Limb (tissue), 2 donors: ENCODE data around the gene TBC1D22B.
"Not testable (repeated sequence)": the region's sequence is repeated elsewhere in the genome, so short reads cannot be mapped to it uniquely, and the experiment has no call there.

Experiments used
- DNase-seq, 2 donors: peaks; one replicate each; pipeline ENCODE4 v3.0.0-alpha.2; 2016; ENCODE audit errors: extremely low spot score in 2 of 2

TBC1D22B gene

DNA sequence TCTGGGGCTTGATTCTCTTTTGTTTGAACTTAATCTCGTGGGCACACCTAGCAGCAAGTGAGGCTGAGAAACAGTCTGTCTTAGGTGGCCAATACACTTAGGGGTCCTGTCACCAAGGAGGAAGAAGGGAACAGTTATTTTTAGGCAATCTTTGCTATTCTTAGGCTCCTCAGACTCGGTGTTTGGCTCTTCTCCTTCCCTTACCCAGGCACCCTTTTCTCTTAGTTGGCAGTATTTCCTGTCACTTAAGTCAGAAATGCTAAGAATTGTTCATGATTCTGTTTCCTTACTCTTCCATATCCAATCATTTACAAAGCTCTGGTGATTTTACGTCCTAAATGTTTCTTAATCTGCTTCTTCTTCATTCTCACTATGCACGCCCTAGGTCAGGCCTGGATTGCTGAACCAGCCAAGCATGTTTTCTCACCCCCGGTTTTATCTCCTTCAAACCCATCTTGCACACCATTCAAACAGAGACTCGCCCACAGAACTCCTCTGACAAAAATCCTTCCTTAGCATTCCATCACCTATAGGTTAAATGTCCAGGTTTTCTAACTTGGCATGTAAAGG is 45.6 kb downstream of the TBC1D22B start:
- no peak for DNase-seq

DNA sequence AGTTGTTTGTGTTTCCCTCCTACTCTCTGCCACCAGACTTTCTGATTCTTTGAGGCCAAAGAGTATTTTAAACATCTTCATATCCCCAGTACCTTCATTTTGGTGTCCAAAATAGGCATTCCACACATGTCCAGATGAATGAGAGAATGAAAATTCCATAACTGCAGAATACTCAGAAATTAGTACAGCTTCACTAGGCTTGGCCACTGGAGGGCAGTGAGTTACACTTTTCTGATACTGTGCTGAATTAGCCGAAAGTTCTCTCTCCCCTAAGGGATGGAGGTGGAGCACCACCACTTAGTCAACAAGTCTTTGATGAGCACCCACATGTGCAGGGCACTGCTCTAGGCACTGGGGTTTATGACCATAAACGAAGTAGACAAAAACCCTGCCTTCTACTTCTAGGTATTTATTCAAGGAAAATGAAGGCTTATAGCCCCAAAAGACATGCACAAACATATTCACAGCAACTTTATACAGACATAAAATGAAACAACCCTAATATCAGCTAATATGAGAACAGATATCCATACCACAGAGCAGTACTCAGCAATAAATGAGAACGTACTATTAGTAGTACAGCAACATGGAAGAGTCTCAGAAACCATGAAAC is 46.4 kb downstream of the TBC1D22B start:
- DNase-seq: peak in 1 of 2 donors; percentile 47

DNA sequence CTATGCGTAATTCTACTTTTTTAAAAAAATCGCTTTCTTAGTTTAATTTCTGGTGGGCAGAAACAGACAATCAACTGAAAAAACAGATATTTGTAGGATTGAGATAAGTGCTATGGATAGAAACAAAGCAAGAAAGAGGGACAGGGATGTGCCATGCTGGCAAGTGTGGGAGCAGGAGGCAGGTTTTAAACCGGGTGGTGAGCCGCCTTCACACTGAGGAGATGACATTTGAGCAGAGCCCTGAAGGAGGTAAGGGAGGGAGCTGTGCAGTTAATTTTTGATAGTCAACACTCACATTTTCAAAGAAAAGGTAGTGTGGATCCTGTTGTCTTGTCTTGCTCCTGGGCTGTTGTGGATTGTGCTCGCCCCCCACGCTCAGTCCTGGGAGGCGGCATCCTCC is 47.2 kb downstream of the TBC1D22B start:
- no peak for DNase-seq

DNA sequence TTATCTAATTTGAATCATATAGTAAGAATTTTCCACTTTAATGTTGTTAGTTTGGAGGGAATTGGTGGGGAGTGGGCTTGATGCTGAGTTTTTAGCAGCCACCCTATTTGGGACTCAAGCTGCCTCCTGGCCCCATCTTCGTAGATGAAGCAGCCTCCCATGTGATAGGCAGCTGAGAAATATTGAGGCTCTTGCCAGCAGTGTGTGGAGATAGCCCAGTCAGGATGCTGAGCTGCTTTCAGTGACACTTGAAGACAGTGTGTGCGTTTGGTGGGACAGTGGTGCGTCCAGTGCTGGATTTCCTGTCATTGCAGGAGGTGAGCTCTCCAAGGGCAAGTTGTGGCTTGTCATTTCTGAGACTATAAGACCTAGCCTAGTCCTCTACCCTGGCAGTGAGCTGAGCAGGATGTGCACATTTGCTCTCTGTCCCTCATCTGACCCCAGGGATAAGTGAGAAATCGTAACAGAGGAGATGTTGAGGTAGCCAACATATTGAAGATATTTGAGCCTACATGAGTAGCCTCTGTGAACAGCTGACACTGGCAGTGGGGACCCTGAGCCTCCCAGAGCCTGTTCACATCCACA is 48.4 kb downstream of the TBC1D22B start:
- no peak for DNase-seq

DNA sequence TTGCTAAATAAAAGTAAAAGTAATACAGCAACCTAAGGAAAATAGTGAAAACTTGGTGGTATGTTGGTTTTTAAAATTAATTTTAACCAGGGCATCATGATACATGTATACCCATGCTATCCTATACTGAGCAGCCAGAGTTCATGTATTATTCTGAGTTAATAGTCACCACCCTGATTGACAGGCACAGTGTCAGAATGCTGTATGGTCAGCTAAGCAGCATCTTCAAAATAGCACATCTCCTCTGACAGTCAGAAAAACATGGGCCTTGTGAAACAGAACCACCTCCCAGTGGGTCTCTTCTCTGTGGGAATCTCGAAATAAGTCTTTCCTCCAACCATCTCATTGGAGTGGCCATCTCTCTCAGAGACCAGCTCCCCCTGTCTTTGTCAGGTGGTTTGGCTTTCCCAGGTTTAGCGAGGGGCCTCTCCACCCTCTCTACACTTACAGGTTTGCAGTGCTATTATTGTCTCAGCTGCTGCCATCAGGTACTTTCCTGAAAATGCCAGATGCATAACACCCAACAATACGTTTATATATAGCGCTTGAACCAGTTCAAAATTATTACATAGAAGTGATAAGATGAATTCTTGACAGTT is 49.2 kb downstream of the TBC1D22B start:
- DNase-seq: no peak

DNA sequence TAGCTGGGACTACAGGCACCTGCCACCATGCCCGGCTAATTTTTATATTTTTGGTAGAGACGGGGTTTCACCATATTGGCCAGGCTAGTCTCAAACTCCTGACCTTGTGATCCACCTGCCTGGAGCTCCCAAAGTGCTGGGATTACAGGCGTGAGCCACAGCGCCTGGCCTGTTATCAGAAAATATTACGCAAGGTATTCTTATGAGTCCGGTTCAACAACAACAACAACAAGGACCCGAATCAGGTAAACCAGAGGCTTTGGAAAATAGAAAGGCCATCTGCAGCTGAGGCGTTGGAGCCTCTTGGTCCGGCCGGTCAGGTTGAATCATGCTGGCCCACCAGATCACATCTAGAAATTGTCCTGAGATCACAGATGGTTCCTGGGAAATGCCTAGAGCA is 49.9 kb downstream of the TBC1D22B start:
- not testable (repeated sequence) for DNase-seq

DNA sequence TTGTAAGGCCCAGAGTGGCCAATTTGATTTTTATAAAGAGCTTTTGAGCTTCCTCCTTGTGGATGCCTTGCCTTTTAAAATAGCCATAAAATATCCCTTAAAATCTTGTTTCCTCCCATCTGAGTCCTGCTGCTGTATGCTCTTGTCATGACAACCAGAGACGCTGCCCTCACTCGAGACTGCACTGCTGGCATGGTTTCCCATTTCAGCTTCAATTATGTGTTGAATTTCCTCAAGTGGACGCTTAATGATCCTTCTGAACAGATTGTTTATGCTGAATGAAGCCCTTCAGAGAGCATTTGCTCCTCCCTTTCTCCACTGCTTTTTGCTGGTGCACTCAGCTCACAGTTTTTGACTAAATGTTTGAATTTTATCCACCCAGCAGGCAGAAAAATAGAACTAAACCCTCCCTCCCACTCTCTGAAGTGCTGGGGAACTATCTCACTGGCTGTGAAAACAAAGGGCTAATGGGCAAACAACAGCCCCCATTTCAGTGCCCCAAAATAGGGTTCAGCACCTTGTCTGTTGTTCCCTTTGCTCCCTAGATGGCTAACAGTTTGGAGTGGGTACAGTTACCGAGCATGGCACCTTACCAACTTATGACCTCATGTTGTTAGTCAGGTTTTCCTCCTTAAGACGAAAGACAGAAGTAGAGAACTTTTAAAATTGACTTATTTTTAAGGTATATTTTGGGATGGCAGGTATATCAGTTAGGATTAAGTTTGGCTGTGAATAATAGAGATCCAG is 50.7 kb downstream of the TBC1D22B start:
- peak; percentile 59 to 67 for DNase-seq

DNA sequence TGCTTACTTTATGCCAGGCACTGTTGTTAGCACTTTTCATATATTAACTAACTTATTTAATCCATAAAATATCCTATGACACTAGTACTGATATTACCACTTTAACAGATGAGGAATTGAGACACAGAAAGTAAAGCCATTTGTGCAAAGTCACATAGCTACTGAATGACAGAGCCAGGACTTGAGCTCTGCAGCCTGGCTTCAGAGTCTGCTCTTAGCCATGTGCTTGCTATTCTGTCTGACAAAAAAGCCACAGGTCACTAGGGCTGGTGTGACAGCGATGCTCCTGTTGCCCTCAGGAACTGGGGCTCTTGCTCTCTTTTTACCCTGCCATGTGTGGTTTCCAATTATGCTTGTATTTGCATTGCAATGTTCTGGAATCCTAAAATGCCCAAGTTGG is 51.5 kb downstream of the TBC1D22B start:
- no peak for DNase-seq

DNA sequence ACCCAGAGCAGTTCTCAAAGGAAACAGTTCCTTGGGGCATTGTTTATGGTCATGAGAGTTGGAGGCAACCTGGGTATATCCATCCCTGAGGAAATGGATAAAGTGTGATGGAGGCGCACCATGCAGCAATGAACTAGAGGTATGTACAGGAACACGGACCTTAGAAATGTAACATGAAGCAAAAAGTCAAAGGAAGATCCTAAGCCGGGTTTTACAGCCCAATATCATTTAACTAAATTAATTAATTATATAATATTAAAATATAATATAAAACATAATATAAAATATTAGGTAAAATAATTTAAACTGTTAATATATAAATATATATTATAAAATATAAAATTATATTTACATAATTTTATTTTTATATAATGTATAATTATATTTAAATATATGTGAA is 52.1 kb downstream of the TBC1D22B start:
- no peak for DNase-seq

DNA sequence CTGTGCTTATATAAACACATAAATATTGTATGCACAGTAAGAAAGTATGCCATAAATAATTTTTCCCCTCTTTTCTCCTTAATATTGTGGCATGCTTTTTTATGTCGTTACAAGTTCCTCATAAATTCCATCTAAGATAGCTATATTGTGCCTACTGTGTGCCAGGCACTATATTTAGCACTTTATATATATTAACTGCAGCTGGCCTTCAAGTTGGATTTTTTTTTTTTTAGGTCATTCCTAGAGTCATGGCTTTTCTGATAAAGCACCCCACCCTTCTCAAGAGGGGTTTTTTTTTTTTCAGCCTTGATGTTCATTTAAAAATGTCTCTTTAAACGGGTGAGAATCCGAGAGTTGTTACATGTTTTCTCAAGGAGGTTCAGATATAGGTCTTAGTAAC is 53.4 kb downstream of the TBC1D22B start:
- no peak for DNase-seq

DNA sequence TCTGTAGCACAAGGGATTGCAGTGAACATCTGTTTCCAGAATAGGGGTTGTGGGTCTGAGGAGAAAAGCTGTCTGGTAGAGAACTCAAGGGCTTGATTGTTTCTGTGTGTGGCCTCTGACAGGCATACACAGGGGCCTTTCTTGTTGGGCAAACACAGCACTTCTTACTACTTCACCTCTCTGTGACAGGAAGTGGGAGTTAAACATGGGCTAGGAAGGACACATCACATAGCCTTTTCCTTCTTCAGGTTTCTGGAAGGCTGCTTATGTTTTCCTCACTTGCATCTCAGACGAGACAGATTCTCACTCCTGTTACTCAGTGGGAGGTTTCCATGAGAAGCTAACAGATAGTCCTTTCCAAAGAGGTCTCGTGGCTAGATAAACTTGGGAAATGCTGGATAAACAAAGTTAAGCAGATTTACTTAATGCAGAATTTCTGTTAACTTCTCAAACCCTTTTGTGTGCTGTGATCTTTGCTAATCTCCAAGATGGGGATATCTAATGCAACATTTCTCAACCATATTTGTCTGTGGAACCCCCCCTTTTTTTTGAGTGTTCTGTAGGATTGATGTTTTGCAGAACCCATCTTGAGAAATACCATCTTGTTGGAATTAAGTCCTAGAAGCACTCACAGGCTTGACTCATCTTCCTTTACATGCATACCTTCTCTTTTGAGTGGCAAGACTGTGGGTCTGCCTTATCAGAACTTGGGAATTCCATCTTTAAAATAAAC is 54.3 kb downstream of the TBC1D22B start:
- no peak for DNase-seq

DNA sequence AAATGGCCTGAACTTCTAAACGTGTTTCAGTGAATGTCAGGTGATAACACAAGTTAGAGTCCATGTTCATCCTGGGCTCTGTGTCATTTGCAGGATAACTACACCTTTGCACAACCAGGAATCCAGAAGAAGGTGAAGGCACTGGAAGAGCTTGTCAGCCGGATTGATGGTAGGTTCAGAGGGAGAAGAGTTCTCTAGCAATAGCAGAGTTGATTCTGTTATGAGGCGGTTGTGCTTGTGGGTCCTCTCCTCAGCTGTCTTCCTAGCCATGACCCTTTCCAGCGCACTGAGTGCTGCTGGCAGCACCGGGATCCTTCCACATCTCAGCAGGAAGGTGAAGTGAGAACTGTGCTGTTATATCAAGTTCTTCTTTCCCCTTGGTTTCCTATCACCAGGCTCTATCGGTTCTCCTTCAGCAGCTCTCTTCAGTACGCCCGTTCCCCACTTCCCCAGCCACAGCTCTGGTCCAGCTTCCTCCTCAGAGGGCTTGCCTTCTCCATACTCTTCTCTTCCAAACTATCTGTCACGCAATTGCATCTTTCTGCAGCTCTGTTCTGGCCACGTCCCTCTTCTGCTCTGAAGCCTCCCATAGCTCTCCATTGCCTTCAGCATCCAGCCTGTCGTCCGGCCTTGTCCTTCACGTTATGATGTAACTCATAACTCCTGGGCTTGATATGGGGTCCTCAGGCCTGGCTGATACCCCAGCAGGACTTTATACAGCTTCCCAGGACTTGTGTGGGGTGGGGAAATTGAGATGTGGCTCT is 56.3 kb downstream of the TBC1D22B start:
- DNase-seq: no peak

DNA sequence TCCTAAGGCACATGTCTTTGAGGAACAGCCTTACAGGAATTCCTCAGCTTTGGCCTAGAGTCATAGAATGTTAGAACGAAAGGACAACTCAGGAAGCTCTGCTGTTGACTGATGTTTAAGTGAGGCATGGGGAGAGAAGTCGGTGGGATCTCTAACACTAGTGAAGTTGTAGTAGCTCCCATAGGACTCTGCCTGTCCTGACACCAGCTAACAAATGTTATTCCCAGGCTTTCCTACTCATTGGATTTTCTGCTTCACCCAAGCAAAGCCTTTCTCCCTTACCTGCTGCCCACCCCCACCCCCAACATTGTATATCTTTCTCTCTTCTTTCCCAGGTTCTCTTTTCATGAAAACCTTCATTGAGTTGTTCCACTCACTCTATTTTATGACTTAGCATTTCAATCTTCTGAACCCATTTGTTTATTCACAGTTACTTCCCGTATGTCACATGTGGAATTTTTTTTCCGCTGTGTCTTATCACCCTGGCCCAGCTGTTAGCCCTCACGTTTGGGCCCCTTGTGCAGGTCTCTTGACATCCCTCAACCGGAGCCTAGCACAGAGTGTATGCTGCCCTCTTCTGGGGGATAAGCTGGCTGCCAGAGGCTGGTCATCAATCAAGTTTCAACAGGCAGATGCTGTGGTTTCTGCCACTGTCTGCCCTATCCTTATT is 57.0 kb downstream of the TBC1D22B start:
- no peak for DNase-seq

DNA sequence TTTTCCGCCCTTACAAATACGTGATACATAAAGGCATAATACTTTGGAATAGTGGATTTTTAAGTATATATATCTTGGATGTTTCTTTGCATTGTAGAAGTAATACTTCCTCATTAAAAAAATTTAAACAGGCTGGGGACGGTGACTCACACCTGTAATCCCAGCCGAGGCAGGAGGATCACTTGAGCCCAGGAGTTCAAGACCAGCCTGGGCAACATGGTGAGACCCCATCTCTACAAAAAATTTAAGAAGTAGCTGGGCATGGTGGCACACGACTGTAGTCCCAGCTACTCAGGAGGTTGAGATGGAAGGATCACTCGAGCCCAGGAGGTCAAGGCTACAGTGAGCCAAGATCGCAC is 57.6 kb downstream of the TBC1D22B start:
- no peak for DNase-seq

DNA sequence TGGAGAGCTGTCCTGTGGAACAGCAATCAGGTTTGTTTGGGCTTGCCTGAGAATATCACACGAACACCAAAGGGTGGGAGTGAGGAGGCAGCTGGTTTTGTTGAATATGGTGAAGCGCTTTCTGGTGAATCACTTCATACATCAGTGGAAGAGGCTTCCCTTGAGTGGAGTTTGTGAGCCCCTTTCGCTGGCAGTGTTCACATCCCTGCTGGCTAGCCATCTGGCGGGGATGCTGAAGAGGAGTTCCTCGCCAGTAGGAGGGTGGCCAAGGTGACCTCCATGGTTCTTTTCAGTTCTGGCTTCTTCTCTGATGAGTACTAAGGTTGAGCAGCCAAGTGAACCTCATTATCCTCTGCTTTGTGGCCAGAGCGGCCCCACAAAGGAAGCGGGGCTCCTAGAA is 58.5 kb downstream of the TBC1D22B start:
- DNase-seq: no peak

DNA sequence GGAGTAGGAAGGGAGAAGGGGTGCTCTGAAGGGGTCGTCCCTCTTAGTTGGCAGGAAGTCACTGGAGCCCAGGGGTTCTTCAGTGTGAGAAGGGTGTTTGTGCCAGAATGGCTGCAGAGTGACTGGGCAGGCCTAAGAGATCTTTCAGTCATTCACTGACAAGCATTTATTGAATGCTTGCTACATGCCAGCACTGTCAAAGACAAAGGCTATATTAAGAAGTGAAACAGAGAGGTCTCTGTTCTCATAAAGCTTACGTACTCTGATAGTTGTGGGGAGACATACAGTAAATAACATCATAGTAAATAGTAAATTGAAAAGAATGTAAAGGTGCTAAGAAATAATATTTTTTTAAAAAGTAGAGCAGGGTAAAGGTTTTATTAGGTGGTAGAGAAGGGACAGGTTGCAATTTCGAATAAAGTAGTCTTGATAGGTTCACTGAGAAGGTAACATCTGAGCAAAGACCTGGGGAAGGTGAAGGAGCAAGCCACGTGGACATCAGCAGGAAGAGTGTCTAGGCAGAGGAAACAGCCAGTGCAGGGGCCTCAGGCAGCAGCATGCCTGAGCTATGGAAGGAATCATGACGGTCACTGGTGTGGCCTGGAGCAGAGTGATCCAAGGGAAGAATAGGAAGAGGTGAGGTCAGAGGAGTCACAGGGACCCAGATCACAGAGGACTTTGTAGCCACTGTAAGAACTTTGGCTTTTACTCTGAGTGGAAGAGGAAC is 59.9 kb downstream of the TBC1D22B start:
- no peak for DNase-seq

DNA sequence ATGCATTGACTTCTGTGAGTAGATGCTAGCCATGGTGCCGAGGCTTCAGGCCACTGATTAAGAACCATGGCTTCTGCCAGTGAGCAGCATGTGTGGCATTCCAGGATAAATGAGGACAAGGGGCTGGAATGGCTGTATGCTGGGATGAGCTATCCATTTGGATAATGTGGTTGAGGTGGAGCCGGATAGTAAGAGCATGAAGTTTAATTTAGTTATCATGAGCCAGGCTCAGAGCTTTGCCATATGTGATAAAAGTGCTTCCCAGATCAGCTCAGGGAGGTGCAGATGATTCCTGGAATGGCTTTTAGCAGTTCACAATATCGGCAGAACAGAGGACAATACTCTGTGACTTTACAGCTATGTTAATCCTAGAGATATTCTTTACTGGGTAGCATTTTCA is 61.6 kb downstream of the TBC1D22B start:
- no peak for DNase-seq

DNA sequence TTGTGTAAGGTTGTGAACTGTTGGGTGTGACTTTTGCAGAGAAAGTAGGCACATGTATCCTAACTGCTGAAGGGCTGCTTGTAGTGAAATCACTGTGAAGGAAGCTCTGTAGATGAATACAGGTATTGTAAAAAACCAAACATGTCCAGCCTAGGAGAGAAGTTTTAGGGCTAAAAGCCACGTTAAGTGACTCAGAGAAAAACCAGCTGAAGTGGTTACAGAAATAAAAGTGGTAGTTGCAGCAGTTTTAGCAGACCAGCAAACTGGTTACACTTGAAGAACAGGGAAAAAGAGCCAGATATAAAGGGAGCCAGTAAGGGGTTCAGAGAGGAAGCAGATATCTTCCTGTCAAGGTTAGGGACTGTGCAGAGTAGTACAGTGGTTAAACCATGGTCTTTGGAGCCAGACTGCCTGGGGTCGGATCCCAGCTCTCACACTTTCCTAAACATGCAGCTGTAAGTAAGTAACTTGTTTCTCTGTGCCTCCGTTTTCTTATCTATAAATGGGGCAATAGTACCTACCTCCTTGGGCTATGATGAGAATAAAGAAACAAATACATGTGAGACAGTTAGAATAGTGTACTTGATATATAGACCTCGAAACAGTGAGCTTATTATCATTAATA is 62.4 kb downstream of the TBC1D22B start:
- DNase-seq: no peak

DNA sequence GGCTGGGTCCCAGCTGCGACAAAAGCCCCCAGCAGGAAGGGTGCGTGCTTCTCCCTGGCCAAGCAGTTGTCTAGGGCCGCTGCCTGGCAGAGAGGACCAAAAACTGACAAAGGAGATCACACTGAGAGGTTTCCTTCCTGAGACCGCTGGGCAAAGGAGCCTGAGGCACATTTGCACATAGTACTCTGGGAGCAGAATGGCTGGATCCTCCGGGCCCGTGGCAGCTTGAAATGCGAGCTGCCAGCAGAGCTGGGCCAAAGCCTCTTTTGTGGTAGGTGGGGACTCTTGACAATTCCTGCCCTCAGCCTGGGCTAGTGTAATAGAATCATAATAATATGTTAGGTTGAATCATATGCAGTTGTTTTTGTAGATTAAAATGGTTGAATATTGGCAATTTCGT is 63.1 kb downstream of the TBC1D22B start:
- no peak for DNase-seq
